Skin of body (tissue), 2 donors: Measurements from ENCODE around the gene RAD51B. TPM values are rescaled to one million over a fixed set of nuclear protein-coding genes. Genes with fewer than 3 reads are reported as not detected.
A peak's percentile ranks its signal among the peaks of the same experiment; 100 is the strongest.
"Not testable (repeated sequence)": the region's sequence is repeated elsewhere in the genome, so short reads cannot be mapped to it uniquely, and the experiment has no call there.

ENCODE experiments used
- DNase-seq: peaks from one replicate; lab custom pipeline; 2025; lab: John Stamatoyannopoulos, UW
- total RNA-seq: library from RNA; depleted of rRNA; stranded (reverse); fragments of >200 nt; gene quantifications from one replicate; pipeline ENCODE4 v1.2.3, GENCODE V29; 2014

RAD51B gene
- total RNA-seq, 1 donor from 2014 or later, result 35.1 TPM

DNA sequence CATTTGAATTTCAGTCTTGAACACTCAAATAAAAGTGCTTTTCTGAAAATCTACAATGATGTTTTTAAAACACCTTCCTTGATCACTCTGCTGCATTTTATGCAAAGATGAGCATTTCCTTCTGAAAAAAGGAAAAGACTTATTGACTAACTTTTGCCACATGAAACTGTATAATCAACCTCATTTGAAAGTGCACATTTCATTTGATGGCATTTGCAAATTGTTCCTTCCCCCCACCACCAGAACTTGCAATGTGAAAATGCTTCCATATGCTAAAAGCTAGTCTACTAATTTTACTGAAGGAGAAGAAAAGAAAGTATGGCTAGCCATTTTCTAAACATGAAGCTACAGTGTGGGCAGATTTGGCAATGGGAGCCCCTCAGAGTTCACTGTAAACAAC lies 159.2 kb downstream of the RAD51B start:
- no peak for DNase-seq

DNA sequence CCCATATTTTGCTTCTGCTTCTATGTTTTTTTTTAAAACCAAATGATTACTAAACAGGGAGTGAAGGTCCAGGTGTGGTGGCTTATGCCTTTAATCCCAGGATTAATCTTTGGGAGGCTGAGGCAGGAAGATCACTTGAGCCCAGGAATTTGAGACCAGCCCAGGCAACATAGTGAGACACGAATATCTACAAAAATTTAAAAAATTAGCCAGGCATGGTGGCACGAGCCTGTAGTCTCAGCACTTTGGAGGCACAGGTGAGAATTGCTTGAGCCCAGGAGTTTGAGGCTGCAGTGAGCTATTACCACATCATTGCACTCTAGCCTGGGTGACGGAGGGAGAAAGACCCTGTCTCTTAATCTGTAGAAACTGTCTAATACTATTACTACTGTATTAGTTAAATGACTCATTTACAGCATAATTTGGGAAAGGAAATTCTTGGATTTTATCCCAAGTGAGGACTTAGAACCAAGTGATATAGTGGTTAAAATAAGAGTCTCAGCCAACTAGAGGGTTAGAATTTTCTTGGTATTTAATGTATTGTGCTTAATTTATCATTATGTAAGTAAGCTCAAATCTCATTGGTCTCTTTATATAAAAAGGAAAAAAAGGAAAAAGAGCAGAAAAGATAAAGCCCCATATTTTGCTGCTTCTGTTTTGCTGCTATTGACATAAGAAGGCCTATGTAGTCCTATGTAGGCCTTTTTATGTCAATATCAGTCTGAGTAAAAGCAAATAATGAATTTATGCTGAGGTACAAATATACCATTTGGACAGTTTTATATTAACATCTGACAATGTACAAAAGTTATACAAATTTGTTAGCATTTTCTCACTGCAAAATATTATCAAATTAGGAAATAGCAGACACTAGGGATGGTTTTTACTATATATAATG lies 163.4 kb downstream of the RAD51B start:
- no peak for DNase-seq

DNA sequence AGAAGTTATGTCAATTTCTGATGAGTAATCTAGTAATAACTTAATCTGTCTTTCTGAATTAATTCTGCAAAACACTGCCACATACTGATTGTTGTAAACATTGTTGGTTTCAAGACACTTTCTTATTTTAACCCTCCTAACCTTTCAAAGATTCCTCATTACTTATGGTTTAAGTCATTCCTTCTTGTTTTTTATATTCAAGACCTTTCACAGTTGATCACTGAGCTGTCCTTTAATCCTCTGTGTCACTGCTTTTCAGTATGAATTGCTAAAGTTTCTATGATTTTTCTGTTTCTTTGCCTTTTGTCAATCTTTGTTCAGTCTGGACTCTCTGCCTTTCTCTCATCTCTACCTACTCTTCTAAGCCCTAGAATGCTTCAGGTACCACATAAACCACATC lies 164.7 kb downstream of the RAD51B start:
- DNase-seq, result no peak

DNA sequence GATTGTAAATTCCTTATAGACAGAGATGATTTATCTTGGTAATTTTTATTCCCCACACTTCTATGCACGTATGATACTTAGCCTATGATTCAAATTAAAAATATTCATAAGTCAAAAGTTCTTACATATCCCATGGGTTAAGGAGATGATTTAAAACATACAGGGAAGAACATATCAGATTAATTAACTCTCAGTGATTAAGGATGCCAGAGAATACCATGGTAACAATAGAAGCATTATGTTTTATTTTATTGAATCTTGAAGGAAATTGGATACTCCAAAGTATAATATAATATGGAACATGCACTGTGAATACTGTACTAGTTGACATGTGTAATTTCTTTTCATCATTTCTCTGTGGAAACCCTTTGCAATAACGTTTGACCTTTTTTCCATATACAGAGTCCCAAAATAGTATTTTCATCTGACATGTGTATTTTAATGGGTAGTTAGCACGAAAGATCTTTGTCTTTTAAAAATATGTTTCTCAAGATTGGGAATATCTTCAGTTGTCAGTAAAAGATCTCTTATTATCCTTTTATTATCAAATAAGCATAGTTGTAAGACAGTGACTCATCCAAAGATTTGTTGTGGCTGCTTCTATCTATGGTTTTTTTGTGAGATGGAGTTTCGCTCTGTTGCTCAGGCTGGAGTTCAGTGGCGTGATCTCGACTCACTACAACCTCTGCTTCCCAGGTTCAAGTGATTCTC lies 166.7 kb downstream of the RAD51B start:
- peak; percentile 89 for DNase-seq

DNA sequence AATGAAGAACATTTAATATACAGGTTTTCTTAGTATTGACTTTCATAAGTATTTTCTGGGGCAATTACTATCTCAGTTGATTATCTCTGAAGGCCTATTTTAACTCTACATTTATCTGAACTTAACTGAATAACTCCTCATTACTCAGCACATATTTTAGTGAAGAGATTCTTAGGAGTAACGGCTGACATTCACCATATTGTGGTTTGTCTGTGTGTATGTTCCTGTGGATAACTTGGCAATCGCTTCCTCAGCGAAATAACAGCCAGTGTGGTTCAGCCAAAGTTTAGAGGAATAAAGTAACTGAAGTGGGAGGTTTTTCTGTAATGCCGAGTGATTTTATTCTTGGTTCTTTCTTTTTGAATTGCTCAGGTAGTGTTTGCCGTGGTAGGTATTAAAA lies 168.0 kb downstream of the RAD51B start:
- DNase-seq, result peak; percentile 89

DNA sequence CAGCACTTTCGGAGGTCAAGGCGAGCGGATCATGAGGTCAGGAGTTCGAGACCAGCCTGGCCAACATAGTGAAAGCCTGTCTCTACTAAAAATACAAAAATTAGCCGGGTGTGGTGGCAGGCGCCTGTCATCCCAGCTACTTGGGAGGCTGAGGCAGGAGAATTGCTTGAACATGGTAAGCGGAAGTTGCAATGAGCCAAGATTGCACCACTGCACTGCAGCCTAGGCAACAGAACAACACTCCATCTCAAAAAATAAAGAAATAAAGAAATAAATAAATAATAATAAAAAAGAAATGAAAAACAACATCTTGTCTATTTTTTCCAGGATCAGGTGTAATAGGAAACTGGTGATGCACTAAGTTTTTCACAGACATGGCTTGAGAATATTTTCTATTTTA lies 168.6 kb downstream of the RAD51B start:
- not testable (repeated sequence) for DNase-seq

DNA sequence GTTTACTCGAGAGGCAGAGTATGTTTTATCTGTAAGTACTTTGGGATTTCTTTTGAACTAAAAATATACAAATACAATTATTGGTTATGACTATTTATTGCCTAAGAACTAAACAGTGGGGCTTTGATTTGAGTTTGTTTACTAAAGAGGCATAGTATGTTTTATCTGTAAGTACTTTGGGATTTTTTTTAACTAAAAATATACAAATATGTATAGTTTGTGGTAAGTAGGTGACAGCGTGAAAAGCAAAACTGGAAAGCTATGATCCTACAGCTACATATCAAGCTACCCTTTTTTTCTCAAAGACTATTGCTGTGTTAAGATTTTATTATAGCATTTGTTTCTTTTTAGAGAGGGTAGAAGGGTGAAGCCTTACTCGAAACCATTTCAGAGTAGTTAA lies 171.0 kb downstream of the RAD51B start:
- DNase-seq, result no peak

DNA sequence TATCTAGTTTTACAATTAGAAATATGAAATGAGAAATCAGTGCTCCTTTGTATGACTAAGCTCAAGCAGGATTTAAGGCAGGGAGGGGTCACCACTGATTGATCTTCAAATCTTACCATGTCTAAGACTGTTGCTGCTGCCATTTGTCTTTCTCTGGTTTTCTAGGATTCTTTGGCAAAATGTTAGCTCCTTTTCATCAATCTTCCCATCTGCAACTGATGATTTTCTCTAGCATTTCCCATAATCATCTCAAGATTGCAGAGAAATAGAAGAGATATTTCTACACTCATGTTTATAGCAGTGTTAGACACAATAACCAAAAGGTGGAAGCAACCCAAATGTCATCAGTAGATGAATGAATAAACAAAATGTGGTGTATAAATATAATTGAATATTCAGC lies 175.0 kb downstream of the RAD51B start:
- peak; percentile 23 for DNase-seq

DNA sequence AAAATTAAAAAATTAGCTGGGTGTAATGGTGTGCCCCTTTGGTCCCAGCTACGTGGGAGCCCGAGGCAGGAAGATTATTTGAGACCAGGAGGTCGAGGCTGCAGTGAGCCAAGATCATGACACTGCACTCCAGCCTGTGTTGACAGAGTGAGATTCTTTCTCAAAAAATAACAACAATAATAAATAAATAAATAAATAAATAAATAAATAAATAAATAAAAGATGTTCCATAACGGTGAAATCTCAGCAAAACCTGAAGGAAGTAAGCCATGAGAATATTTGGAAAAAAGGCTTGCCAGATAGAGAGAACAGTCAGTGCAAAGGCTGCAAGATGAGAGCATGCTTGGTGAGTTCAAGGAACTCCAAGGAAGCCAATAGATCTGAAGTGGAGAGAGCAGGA lies 176.7 kb downstream of the RAD51B start:
- DNase-seq, result no peak

DNA sequence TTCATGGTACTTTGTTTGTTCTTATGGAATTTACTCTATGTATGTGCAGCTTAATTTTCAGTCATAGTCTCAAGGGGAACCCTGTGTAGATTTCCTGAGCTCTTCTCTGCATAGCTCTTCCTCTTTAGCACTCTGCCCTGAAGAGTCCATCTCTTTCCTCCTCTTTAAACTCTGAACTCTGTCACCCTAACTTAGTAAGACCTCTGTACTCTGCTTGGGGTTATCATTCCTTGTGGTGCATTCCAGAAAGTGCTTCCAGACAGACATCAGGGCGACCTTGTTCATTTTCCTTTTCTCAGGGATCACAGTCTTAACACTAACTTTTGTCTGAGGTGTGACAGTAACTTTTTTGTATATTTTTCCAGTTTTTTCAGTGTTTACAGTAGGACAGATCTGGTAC lies 179.3 kb downstream of the RAD51B start:
- DNase-seq, result no peak

DNA sequence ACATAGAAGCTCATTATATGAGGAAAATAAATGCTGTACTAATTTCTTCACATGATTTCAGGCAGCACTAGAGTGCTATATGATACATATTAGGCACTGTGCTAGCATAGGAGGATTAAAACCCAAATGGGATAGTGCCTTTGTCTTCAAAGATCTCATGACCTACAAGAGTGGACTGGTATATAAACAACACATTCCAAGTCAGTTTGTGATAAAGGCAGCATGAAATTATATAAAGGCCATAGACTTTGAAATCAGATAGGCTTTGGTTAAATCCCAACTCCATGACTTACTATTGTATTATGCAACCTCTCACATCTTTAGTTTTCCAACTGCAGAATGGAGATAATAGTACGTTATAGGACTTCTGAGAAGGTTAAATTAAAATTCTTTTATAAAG lies 179.7 kb downstream of the RAD51B start:
- DNase-seq, result no peak

DNA sequence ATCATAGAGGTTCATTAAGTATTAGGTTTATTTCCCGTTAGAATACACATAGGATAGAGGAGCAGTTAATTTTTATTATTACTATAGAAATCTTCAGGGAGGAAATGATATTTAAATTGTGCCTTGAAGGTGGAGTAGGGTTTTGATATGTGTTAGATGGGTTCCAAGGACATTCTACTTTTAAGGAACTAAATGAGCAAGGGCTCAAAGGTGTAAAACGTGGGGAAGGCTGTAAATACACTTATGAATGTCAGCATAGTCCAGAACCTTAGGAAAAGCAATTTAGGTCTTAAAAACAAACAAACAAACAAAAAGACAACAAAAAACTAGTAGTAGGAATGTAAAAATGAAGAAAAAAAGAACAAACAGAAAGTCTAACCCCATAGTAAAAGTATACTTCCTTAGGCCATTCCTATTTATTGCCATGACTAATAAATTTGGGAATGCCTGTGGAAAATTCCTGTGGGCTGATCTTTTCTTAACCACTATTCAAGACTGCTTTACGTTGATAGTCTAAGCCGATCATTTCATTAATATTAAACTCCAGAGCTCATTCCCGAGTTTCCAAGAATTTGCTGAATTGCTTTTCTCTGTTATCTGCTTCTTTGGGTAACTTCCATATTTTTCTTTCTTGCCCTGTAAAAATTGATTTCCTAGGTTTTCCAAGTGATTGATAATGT lies 180.3 kb downstream of the RAD51B start:
- DNase-seq, result peak; percentile 70

DNA sequence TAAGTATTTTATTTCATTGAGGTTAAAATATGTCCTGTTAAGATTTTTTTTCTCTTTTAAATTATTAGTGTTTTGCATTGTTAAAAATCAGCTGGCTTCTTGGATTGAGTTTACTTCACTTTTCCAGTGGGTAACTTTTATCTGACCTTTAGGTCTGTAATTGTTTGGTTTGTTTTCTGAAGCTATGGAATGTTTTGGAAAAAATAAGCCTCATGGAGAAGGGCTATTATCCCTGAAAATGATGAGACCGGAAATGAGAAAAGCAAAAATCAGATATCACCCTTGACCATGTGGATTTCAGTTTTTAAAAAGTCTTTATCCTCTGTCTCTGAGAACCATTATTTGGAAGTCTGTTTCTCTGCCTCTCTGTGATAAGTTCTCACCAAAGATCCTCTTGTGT lies 180.9 kb downstream of the RAD51B start:
- no peak for DNase-seq

DNA sequence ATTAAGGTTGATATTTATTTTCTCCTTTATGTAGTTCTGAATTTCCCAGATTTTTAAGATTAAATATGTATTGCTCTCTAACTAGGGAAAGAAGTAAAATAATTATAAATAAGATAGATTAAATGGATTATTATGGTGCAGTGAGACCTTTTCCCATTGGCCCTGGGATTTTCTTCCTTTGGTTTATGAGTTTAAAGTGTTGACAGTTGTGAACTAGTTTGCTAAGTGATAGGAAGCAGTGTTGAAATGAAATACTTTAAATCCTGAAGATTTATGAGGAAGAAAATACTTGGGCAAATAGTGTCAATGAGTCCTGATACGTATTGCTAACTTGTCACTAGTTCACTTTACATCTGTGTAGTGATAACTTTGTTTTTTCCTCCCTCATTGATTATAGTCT lies 188.9 kb downstream of the RAD51B start:
- no peak for DNase-seq

DNA sequence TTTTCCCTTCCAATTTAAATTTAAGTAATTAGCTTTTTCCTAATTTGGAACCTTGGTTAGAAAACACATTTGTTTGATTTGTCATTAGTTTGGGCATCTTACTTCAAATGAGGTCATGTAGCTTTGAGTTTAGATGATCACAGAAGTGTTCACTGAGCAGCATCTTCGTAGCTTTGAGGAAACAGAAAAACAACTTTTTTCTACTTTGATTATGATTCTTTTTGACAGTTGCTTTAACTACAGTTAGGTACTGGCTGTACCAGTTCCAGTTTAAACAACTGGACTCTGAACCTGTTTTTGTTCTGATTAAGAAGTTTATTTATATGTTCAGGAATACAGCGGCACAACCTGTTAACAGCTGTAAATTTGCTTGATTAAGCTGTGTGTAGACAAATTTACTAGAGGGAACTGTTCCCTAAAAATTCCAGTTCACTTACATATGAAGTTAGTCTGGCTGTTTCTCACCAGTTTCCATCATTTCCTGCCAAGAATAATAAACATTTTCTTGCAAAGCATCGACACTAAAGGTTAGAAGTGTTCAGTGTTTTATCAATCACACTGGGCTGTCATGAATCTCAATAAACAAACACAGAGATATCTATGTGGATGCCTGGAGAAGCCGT lies 191.9 kb downstream of the RAD51B start:
- DNase-seq, result peak; percentile 60

DNA sequence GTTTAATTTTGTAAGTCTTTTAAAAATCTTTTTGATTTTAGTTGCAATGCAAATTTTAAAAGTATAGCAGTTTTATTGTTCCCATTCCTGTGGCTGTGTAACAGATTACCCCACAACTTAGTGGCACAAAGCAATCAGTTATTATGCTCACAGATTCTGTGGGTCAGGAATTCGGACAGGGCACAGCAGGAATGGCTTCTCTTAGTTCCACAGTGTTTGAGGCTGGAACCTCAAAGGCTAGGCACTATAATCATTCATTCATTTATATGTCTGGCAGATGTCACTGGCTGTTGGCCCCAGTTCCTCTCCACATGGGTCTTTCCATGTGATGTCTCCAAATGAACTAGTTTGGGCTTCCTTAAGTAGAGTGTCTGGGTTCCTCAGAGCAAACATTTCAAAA lies 193.3 kb downstream of the RAD51B start:
- DNase-seq, result no peak

DNA sequence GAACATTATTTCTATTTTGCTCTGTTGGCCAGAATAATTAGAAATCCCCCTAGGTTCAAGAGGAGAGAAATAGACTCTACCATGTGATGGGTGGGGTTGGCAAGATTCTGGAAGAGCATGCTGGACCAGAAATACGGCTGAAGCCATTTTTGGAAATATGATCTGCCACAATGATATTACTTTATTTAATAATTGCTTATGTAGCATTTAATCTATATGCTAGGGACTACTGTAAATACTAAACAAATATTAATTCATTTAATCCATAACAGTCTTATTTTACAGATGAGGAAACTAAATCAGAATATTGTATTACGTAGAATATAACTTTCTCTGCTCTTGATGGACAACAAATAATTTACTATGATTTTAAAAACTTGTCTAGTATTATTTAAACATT lies 193.7 kb downstream of the RAD51B start:
- DNase-seq, result no peak

DNA sequence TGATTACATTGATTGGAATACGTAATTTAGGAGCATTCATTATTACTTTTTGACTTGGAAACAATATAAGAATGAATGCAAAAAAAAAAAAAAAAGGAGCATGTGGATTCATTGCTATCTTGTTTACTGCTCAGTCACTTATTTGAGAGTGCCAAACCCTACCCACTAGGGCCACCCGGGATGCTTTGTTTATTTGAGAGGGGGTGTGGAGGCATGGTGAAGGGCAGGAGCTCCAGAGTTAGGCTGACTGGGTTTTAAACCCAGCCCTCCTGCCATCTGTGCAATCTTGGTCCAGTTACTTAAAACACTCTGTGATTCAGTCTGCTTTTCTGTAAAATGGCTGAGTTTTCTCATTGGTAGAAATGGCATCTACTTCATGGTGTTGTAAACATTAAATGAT lies 195.2 kb downstream of the RAD51B start:
- no peak for DNase-seq

DNA sequence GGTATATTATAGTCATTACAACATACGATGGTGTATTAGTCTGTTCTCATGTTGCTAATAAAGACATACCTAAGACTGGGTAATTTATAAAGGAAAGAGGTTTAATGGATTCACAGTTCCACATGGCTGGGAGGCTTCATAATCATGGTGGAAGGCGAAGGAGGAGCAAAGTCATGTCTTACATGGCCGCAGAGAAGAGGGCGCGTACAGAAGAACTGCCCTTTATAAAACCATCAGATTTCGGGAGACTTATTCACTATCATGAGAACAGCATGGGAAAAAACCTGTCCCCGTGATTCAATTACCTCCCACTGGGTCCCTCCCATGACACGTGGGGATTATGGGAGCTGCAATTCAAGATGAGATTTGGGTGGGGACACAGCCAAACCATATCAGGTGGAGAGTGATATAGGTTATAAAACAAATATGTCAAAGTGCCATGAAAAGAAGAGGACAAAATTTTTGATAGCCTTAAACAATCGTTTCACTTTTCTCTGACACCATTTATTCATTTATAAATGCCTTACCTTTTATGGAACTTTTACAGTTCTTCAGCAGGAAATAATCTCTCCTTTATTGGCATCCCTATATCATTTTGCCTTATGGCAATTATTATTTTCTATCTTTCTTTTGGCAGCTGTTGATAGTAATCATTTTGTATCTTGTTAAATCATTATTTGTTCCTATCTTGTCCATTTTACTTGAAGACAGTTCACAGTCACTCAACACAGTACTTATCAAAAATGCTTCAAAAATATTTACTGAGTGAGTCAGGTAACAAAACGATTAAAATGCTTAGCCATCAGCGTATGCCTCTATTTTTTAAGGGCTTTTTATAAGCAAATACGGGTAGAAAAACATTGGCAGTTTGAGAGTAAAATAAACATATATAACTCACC lies 196.0 kb downstream of the RAD51B start:
- no peak for DNase-seq

DNA sequence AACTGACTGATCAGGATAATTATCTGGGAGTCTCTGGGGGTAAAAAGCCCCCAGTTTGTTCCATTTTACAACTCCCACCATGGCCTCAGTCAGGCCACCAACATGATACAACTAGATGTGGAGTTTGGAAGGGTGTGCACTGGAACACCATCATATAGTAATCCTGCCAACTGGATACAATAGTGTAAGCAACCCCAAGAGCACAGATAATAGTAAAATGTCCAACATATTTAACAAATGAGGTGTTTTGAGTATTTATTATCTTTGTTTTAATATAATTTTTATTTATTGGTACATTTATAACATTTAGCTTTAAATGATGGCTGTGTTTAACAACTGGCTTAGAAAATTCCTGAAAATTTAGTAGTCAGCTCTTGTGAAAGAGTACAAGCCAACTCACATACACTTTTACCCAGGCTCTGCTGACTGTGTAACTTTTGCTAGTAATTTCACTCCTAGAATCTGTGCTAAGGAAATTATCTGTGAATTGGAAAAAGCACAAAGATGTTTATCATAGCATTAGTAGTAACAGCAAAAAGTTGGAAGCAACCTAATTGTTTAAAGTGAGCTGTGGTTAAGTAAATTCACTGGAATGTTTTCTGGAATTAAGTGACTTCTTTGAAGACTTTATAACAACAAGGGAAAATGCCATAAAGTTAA lies 196.8 kb downstream of the RAD51B start:
- no peak for DNase-seq
